Suprapubic skin (tissue), 4 donors: ENCODE results near the gene ERAP2. TPM values are rescaled to one million over a fixed set of nuclear protein-coding genes. Genes with fewer than 3 reads are reported as not detected.

Experiments used
- DNase-seq, 2 donors: peaks; one replicate each; pipeline ENCODE4 v3.0.0-alpha.2; 2019; ENCODE audit warnings: low spot score in 2 of 2
- H3K27ac ChIP-seq: fragments of 200-600 bp; sonication (generic); one replicate; pipeline ENCODE4 v1.5.1; 2019
- H3K27me3 ChIP-seq: fragments of 200-600 bp; sonication (generic); one replicate; pipeline ENCODE4 v1.5.1; 2019
- H3K36me3 ChIP-seq: fragments of 200-600 bp; sonication (generic); one replicate; pipeline ENCODE4 v1.5.1; 2019
- H3K4me1 ChIP-seq: fragments of 200-600 bp; sonication (generic); one replicate; pipeline ENCODE4 v1.5.1; 2019
- H3K4me3 ChIP-seq: fragments of 200-600 bp; sonication (generic); one replicate; pipeline ENCODE4 v1.5.1; 2019; ENCODE audit warnings: mild to moderate bottlenecking
- H3K9me3 ChIP-seq: fragments of 200-600 bp; sonication (generic); one replicate; pipeline ENCODE4 v1.5.1; 2019
- CTCF ChIP-seq, 2 donors: fragments of 200-600 bp in 1 of 2; fragments of 450-650 bp in 1 of 2; sonication (generic) in 1 of 2; IDR thresholded peaks; one replicate each; pipeline ENCODE4 v1.5.1; 2016 to 2019; ENCODE audit warnings: antibody characterized with exemption in 2 of 2, mild to moderate bottlenecking in 1 of 2, moderate library complexity in 1 of 2
- EP300 ChIP-seq: sonication (generic); formaldehyde crosslinking; IDR thresholded peaks from one replicate; pipeline ENCODE4 v1.6.1; 2017; ENCODE audit warnings: antibody characterized with exemption
- POLR2A ChIP-seq, 2 donors: fragments of 450-650 bp; IDR thresholded peaks; one replicate each; pipeline ENCODE4 v1.6.1; 2017; ENCODE audit warnings: antibody characterized with exemption in 2 of 2, mild to moderate bottlenecking in 2 of 2, moderate library complexity in 2 of 2
- POLR2AphosphoS5 ChIP-seq, 3 donors: sonication (generic); formaldehyde crosslinking; IDR thresholded peaks; one replicate each; pipeline ENCODE4 v1.6.1; 2017; ENCODE audit warnings: antibody characterized with exemption in 3 of 3
- WGBS: methylation state at CpG from one replicate; pipeline ENCODE4 v1.1.5; 2018; 5-methylcytosine and 5-hydroxymethylcytosine counted together
- total RNA-seq, 4 donors: library from RNA; depleted of rRNA; stranded (reverse); fragments of >200 nt; gene quantifications; one replicate each; pipeline ENCODE4 v1.1.0, GENCODE V29; 2016

Gene ERAP2
- total RNA-seq, 4 donors from 2014 or later = 9.0 to 14.0 (median 11.5) TPM

- Histone ChIP-seq H3K27ac (no peak overlapping the region), H3K4me3 (no peak overlapping the region), H3K36me3 (peaks cover 45% of the 10 kb centered on the region), H3K27me3 (no peaks in the 10 kb centered on the region), H3K4me1 (no peaks in the 10 kb centered on the region), H3K9me3 (no peaks in the 10 kb centered on the region)
- WGBS = 62% methylated on average over 3 of the region's 3 CpGs
- TF ChIP-seq POLR2AphosphoS5 (IDR thresholded peaks at IDR 0.05) = no peak
- TF ChIP-seq EP300 = no peak
- no peak for TF ChIP-seq CTCF (IDR thresholded peaks at IDR 0.05)
- no peak for TF ChIP-seq POLR2A (IDR thresholded peaks at IDR 0.05)
- no peak for DNase-seq
Observed at GRCh38 chr5:96904054-96904931, 28.0 kb downstream of the ERAP2 start.

GRCh38 chr5:96905864-96906263 lies 29.6 kb downstream of the ERAP2 start:
- 93% methylated on average over 3 of the region's 3 CpGs for WGBS

GRCh38 chr5:96909003-96909402 lies 32.7 kb downstream of the ERAP2 start:
- TF ChIP-seq POLR2AphosphoS5 (IDR thresholded peaks at IDR 0.05) (no peak), CTCF (IDR thresholded peaks at IDR 0.05) (no peak)
- Histone ChIP-seq H3K4me3 (no peak overlapping the region), H3K27ac (no peak overlapping the region), H3K36me3 (peaks cover 20% of the 10 kb centered on the region), H3K27me3 (no peaks in the 10 kb centered on the region), H3K9me3 (no peaks in the 10 kb centered on the region), H3K4me1 (no peaks in the 10 kb centered on the region)
- WGBS = 94% methylated on average over 4 of the region's 4 CpGs
- no peak for DNase-seq

More at GRCh38 chr5:96905864-96906263, 29.6 kb downstream of the ERAP2 start:
- no peak overlapping the region for H3K27ac ChIP-seq
- no peaks in the 10 kb centered on the region for H3K27me3 ChIP-seq
- H3K36me3 ChIP-seq = peaks cover 44% of the 10 kb centered on the region
- H3K4me1 ChIP-seq = no peaks in the 10 kb centered on the region
- no peak for DNase-seq
- H3K9me3 ChIP-seq = no peaks in the 10 kb centered on the region
- TF ChIP-seq CTCF (IDR thresholded peaks at IDR 0.05) = no peak
- no peak overlapping the region for H3K4me3 ChIP-seq

GRCh38 chr5:96909435-96909834 lies 33.1 kb downstream of the ERAP2 start:
- no peak for DNase-seq
- no peaks in the 10 kb centered on the region for H3K9me3 ChIP-seq
- H3K27ac ChIP-seq = no peak overlapping the region
- no peaks in the 10 kb centered on the region for H3K27me3 ChIP-seq
- H3K4me1 ChIP-seq = no peaks in the 10 kb centered on the region
- TF ChIP-seq POLR2A (IDR thresholded peaks at IDR 0.05) (no peak), POLR2AphosphoS5 (IDR thresholded peaks at IDR 0.05) (no peak), EP300 (no peak), CTCF (IDR thresholded peaks at IDR 0.05) (no peak)
- peaks cover 18% of the 10 kb centered on the region for H3K36me3 ChIP-seq
- no peak overlapping the region for H3K4me3 ChIP-seq
- WGBS = 95% methylated on average over 4 of the region's 4 CpGs

GRCh38 chr5:96911139-96911538 lies 34.8 kb downstream of the ERAP2 start:
- H3K9me3 ChIP-seq = no peaks in the 10 kb centered on the region
- peaks cover 19% of the 10 kb centered on the region for H3K36me3 ChIP-seq
- no peak for DNase-seq
- TF ChIP-seq EP300 (no peak), CTCF (IDR thresholded peaks at IDR 0.05) (no peak), POLR2A (IDR thresholded peaks at IDR 0.05) (no peak), POLR2AphosphoS5 (IDR thresholded peaks at IDR 0.05) (no peak)
- H3K4me1 ChIP-seq = no peaks in the 10 kb centered on the region
- H3K27me3 ChIP-seq = no peaks in the 10 kb centered on the region
- no peak overlapping the region for H3K4me3 ChIP-seq
- WGBS = 93% methylated on average over 2 of the region's 2 CpGs
- H3K27ac ChIP-seq = no peak overlapping the region
